ENCODE data around the gene KRT83. TPM values are rescaled to one million over a fixed set of nuclear protein-coding genes. Genes with fewer than 3 reads are reported as not detected.
"Not testable (repeated sequence)": the region's sequence is repeated elsewhere in the genome, so short reads cannot be mapped to it uniquely, and the experiment has no call there.

Gene KRT83
- total RNA-seq, 1 experiment from 2014 or later: 0.05 TPM

DNA sequence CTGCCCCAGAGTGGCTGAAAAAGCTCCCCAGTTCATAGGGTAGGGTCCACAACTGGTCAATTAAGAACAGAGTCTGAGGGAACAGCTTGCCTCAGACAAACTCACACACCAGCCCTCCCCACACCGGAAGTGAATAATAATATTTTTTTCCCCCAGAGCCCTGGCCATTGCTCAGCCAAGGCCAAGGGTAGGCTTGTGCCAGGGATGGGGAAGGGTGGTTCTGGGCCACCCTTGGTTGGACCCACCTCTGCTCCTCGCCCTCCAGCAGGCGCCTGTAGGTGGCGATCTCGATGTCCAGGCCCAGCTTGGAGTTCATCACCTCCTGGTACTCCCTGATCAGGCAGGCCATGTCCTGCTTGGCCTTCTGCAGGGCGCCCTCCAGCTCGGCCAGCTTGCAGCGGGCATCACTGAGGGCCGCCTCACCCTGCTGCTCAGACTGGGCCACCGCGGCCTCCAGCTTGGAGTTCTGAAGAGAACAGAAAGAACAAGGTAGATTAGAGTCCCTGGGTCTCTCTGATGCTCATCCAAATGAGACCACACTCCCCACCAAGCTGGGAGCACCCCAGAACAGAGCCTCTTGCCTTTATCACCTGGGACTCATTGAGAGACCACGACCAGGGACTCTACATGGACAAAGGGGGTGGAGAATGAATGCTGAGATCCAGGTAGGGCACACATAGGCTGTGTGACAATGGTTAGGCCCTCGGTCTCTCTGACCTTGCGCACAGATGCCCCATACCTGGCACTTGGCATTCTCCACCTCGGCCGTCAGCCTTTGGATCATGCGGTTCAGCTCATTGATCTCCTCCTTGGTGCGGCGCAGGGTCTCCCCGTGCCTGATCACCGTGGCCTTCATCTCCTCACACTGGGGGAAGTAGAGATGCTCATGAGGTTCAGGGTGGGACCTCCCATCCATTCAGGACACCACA is 34.1 kb downstream of the KRT83 start:
- not testable (repeated sequence) for DNase-seq (ENCODE audit: low spot score)

DNA sequence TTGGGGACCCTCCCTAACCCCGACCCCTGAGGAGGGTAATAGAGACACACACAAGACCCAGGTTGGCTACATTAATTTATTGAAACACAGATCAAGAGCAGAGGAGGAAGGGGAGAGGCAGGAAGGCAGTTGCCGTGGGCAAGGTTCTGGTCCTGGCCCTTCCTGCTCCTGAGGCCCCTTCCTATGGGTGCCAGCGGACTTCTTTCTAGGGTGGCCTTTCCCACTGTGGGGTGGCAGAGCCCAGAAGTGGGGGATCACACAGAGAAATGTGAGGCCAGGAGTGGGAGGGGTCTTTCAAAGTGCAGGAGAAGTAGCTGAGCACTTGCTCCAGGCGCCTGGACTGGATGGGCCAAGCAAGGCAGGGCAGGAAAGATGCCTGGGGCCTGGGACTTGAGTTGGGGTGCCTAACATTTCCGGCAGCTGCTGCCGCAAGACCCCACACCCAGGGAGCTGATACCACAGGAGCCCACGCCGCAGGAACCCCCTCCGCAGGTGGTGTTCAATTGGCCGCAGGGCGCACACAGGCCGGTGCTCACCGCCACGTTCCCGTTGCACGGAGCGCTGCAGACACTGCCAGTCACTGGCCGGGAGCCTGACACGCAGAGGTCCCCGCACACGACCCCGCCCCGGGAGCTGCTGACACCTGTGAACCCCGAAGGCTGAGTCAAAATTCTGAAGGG is 35.2 kb downstream of the KRT83 start:
- DNase-seq (ENCODE audit: low spot score): no peak

DNA sequence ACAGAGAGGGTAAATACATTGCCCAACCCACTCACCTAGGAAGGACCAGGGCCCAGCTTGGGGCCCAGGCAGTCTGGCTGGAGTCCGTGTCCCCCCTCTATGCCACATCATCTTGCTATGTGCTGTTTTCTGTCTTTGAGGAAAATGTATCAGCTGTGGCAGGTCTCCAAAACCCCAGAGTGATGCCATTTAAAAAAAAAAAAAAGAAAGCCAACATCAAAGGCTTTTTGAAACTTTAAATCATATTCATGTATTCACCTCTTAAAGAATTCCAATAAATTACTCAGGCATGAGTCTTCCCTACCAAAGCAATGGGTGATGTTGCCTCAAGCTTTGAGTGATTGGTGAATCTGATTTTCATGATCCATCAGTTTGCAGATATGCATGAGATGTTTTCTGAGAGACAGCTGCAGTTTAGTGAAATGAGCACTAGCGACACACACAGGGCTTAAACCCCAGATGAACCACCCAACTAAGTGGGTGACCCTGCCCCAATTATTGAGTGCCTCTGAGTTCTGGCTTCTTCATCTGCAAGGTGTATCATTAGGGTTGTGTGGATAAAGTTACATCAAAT is 35.9 kb downstream of the KRT83 start:
- peak; percentile 73 for DNase-seq (ENCODE audit: low spot score)

DNA sequence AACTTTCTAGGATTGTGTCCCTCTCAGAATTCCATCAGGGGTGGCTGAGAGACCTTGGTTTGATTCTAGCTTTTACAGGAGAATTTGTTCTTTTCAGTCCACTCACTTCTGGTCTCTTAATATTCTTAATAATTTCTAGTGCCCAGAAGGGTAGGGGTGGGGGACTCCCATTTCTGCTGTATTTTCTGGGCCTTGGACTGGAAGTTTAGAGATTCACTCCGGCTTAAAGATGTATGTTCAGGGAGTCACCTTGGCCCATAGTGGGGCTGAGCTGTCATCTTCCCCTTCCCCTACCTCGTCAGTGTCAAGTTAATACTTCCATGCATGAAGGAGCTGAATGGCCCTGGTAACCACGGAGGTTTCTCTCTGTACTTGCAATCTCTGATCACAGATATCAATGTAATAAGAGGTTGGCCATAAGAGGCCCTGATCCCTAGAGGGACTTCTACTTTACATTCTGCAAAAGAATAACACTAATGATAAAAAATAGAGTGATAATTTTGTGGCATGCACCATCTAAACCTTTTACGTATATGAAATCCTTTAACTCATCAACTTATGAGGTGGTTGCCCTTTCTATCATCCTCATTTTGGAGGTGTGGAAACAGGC is 36.5 kb downstream of the KRT83 start:
- DNase-seq (ENCODE audit: low spot score): no peak

DNA sequence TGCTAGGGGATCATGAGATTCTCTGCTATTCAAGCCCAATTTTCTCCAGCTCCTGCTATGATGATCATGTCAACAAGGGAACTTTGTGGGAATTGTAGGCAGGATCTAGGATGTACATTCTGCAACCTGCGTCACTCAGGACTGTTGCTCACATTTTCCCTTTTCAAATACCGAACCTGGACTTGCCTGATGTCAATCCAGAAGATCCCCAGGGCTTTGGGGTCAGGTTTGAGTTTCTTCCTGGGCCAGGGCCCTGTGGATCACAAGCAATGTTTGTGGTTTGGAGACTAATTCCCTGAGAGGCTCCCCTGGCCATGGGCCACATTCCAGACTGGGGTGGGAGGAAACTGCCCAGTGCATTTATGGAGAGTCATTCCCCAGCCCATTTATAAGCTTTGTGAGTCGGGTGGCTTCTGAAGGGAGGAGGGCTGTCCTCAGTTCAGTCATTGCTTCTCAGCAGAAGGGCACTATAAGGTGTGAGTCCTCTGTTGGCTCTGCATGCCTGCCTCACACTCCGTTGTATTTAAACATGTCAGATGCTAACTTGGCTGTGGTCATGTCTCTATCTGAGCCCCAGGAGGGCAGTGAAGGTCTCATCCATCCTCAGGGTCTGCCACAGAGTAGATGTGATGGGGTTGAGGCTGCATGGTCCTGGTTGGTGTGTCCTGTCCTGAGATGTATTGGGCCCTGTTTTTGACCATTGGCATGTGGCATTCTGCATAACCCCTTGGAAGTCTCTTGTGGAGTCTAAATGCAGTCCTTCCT is 40.2 kb downstream of the KRT83 start:
- peak; percentile 98 for DNase-seq (ENCODE audit: low spot score)

DNA sequence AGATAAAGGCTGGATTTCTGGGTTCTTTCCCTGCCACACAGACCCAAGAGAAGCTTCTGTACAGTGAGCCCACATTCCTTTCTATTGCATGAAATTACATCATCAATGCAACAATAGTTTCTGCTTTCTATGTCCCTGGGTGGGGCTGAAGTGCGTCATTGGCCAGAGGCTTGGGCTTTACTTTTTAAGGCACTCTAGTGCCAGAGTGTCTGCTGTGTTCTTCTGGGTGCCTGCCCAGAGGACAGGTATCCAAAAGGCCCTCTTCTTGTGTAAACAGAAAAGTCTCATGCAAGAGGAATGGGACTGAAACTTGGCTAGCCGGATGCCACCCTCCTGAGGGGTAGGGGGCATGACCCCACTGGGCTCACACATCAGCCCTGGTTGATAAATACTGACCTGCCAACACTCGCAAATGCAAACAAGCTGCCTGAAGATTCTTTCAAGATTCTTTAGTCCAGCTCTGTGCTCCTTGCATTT is 40.8 kb downstream of the KRT83 start:
- DNase-seq (ENCODE audit: low spot score): peak; percentile 97

DNA sequence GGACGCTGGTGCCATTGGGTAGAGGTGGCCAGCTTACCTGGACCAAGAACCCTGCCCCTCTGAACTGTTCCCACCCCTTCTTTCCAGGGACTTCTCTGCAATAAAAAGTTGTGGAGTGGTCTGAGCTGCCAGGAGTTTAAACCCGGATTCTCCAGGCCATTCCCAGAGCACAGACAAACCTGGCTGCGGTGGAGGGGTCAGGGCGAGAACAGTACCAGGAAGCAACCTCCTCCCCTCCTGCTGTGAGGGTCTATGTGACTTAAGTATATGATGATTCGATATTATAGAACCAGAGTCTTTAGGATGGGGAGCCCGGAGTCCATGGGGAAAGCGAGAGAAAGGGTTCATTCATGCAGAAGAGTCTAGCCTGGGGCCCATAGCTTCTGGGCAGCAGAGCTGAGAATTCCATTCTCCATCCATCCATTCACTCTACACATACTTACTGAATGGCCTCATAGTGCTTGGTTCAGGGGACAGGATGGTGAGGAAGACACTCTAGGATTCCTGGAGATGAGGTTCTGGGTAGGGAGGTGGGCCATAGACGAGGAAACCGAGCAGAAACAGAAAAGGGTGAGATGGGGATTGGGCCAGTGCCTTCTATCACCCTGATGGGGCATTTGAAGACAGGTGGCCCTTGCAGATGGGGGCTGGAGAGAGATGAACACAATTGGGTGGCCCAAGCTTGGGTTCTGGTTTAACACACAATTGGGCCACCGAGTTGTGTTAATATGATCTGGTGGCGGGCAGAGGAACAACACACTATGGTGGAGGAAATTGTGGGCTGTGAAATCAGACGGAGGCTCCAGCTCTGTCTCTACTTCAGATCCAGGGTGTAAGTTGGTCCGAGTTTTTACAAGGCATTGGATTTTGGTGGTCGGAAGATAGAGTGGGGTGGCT is 41.5 kb downstream of the KRT83 start:
- no peak for DNase-seq (ENCODE audit: low spot score)

DNA sequence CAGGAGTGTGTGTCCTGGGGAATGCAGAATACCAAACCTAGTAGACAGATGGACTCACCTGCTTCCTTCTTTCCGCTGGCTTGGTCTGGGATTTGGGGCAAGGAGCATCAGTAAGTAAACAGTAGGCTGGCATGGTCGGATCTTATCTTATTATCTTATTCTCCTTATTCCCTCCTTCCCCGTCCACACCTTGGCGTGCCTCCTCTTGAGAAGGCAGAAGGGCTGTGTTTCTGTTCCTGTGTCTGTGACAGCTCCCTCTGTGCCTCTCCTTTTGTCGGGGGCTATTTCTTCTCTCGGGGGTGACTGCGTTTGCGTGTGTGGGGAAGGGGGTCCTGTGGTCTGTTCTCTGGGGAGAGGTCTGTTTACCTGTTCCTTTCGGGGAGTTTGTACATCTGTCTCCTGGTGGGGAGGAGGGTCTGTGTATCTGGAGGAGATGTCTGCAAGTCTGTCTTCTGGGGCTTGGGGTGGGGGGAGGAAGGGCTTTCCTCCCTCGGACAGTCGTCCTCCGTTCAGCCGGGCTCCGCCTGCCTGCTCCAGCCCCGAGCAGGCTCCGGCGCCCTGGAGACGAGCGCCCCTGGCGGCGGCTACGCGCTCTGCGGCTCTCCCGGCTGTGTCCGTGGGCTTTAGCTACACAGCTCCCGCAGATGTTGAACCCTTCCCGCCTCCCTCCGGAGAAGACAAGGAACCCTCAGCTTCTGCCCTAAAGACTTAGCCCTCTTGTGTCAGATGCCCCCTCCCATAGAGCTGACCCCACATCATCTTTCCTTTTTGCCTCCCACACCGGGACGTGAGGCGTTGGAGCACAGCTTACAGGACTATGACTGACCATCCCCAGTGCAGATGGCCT is 42.4 kb downstream of the KRT83 start:
- peak; percentile 59 for DNase-seq (ENCODE audit: low spot score)

DNA sequence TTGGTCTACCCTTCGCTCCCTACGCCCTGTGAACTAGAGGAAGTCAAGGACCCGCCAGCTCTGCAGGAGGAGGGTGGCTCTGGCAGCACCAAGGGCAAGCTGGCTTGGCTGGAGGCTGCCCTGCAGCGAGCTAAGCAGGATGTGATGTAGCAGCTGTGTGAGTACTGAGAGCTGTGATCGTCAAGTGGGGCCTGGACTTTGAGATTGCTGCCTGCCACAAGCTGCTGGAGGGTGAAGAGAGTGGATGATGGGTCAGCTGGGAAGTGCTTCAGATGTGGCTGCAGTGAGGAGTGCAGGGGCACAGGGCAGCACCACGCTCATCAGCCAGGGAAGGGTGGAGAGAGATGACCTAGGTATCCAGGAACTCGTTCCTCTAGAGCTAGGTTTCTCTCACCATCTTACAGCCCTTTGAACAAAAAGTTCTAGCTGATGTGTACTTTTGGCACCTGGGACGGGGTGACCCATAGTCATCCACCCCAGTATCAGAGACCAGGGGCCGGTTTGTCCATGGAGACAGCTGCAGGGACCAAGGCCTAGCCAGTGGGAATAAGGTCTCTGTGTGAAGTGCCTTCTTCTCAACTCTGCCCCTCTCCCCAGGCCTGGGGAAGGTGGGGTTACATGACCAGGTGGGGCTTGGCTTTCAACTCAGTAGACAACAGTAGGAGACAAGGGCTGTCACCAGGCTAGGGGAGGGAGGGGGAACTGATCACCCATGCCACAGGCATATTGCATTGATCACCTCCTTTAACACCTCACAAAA is 43.5 kb downstream of the KRT83 start:
- DNase-seq (ENCODE audit: low spot score): no peak

DNA sequence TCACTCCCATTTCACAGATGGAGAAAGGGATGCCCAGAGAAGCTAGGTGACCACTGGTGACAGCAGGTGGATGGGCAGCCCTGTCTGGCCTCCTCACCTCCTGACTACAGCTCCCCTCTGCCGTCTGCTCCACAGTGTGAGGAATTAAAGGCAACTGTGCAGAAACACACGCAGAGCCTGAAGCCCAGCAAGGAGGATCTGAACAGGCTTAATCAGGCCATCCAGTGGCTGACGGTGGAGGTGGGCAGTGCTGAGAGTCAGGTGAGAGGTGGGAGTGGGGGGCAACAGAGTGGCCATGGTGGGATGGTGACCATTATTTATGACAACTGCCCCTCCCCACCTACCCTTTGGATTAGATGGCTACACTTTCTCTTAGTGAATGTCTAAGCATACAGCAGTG is 45.5 kb downstream of the KRT83 start:
- no peak for DNase-seq (ENCODE audit: low spot score)

DNA sequence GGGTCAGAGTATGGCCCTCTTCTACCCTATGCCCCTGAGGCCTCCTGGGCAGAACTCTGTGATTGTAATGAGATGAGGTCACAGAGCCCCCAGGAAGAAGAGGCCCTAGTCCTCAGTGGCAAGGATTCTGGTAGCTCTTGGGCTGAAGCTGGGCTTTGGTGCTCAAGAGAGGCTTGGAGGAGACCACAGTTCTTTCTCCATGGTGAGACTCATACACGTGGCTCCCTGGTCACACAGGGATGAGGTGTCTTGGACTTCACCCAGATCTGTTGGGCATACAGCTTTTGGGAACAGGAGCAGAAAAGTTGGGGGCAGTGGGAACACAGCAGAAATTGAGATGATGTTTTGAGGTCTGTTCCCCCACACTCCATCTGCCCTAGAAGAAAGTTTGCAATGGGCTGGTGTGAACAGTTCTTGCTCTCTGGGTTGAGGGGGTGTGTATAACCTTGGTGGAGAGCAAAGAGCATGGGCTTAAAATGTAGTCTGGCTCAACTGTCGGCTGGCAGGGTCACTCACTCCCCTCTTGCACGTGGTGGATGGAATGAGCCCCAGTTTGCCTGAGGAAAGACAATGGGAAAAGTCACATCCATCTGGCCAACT is 46.6 kb downstream of the KRT83 start, which contains the start of gene KRT86:
TSS of gene KRT86 (plus strand) at position 125 of the 600 bp plus-strand sequence. CDS start 27,272 bp downstream, outside the sequence.
- DNase-seq (ENCODE audit: low spot score): no peak

DNA sequence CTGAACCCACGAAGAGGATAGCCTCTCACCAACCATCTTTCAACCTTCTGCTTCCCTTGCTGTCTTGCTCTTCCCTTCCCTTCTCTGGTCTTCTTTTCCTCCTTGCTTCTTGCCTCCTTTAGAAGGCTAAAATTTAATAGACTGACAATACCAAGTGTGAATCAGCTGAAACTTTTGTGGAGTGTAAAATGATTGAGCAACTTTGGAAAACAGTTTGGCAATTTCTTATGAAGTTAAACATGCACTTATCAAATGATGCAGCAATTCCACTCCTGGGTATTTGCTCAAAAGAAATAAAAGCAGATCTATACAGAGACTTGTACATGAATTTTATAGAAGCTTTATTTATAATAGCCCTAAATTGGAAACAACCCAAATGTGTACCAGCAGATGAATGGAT is 50.0 kb downstream of the KRT83 start:
- DNase-seq (ENCODE audit: low spot score): no peak

DNA sequence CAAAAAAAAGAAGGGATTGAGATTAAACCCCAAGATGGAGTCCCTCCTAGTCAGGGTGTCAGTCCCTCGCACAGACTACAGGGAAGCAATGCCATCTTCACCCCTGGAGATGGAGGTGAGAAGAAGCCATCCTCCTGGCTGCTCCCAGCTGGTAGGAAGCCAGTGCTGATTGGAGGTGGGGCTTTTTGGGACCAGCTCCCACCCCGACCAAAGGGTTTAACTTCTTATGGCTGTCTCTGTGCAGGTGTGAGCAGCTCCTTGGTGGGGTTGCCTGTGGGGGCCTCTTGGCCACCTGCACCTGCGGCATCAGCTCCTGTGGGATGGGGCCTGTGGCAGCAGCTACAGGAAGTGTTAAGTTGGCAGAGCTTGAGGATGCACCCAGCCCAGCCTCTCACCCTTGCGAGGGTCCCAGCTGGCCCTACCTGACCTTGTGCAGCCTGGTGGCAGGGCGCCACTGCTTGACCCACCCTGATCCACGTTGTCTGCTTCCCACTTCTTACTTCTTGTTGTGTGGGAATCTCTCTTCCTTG is 50.6 kb downstream of the KRT83 start:
- DNase-seq (ENCODE audit: low spot score): no peak

DNA sequence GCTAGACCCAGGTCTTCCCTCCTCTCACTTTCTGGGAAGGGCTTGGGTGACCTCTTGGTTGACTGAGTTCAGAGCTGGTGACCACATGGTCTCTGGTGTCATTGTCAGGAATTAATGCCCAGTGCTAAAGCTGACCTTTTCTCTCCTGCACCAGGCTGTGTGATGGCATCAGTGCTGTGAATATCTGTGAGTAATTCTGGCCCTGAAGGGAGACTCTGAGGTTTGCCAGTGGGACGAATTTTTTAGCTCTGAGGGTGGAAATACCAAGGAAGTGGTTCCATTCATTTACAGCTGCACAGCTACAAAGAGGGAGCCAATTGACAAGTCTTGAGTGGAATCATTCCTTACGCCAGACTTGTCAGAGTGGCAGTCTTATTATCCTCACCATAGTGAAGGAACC is 53.0 kb downstream of the KRT83 start:
- no peak for DNase-seq (ENCODE audit: low spot score)

DNA sequence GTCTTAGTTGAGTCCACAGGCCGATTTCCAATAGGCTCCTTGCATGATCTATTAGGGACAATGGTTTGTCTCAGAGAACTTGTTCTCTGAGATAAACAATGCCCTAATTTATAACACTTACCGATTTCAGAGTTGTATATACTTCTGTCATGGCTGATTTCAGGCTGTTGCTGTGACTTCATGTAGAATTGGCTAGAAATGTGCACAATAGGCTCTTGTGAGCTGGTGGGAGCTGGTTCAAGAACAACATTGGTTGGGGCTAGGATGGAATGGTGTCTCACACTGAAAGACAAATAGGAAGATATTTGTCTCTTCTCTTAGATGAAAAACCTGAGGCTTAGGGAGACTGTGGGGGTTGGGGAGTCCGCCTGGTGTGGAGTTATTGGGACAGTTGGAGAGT is 53.5 kb downstream of the KRT83 start:
- DNase-seq (ENCODE audit: low spot score): no peak

DNA sequence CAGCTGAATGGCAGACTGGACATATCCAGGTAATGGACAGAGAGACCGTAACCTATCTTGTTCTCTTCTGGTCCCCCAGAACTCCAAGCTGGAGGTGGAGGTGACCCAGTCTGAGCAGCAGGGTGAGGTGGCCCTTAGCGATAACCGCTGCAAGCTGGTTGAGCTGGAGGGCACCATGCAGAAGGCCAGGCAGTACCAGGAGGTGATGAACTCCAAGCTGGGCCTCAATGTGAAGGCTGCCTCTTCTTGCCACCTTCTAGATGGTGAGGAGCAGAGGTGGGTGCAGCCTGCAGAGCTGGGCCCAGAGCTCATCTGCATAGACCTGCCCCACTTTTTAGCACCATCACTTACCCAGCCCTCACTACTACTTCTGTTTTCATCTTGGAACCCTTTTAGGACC is 53.9 kb downstream of the KRT83 start:
- no peak for DNase-seq (ENCODE audit: low spot score)

DNA sequence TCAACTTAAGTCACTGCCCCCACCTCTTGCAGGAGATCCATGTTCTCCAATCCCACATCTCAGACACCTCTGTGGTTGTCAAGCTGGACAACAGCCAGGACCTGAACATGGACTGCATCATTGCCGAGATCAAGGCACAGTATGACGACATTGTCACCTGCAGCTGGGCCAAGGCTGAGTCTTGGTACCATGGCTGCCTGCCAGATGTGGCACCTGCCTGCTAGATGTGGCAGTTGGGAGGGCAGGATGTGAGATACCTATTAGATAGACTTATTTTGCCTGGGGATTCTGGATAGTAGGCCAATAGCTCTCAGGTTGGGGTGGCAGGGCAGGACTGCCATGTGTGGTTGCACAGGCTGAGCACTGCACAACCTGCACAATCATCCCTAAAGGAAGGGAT is 54.7 kb downstream of the KRT83 start:
- no peak for DNase-seq (ENCODE audit: low spot score)

DNA sequence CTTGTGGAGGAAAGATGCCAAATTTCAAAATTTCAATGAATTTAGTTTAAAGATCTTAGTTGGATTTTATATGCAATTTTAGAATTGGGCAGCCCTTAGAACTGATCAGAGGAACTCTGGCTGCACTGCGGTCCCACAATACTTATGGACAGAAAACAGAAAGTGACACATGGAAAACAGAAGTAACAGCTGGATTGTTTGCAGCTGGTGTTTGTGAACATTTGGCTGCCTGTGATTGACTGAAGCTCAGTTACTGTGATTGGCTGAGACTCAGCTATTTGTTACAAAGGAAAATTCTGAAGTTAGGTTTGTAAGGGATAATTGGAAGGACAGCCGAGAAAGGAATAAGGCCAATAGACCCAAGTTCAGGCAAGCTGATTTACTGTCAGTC is 56.8 kb downstream of the KRT83 start:
- DNase-seq (ENCODE audit: low spot score): no peak

Measured in A172 (cell line).